Peyer's patch (tissue), 4 donors: ENCODE measurements around the gene KRTAP24-1. TPM values are rescaled to one million over a fixed set of nuclear protein-coding genes. Genes with fewer than 3 reads are reported as not detected.

ENCODE experiments used
- DNase-seq, 3 donors: peaks; one replicate each; pipeline ENCODE4 v3.0.0-alpha.2; 2017 to 2019
- H3K27ac ChIP-seq, 4 donors: fragments of 200-600 bp; sonication (generic); one replicate each; pipeline ENCODE4 v1.5.1; 2016 to 2019
- H3K27me3 ChIP-seq, 2 donors: fragments of 200-600 bp; sonication (generic); one replicate each; pipeline ENCODE4 v1.5.1; 2019
- H3K36me3 ChIP-seq, 3 donors: fragments of 200-600 bp; sonication (generic); one replicate each; pipeline ENCODE4 v1.5.1; 2016 to 2019
- H3K4me1 ChIP-seq, 4 donors: fragments of 200-600 bp; sonication (generic); one replicate each; pipeline ENCODE4 v1.5.1; 2016 to 2019
- H3K4me3 ChIP-seq, 4 donors: fragments of 200-600 bp; sonication (generic); 1 replicate in 3 of 4; 2 replicates in 1 of 4; pipeline ENCODE4 v1.5.1; 2016 to 2019; ENCODE audit warnings: mild to moderate bottlenecking in 1 of 4
- H3K9me3 ChIP-seq, 4 donors: fragments of 200-600 bp; sonication (generic); one replicate each; pipeline ENCODE4 v1.5.1; 2016 to 2019; ENCODE audit warnings: mild to moderate bottlenecking in 1 of 4
- CTCF ChIP-seq, 6 experiments: fragments of 450-650 bp in 4 of 6; fragments of 200-600 bp in 2 of 6; sonication (generic) in 1 of 6; IDR thresholded peaks; one replicate each; pipeline ENCODE4 v1.5.1; 2017 to 2019; ENCODE audit warnings: antibody characterized with exemption in 6 of 6, mild to moderate bottlenecking in 3 of 6, moderate library complexity in 1 of 6
- POLR2A ChIP-seq, 2 donors: fragments of 450-650 bp; IDR thresholded peaks; one replicate each; pipeline ENCODE4 v1.5.1; 2017; ENCODE audit warnings: antibody characterized with exemption in 2 of 2, mild to moderate bottlenecking in 2 of 2, moderate library complexity in 2 of 2
- total RNA-seq, 4 donors: library from RNA; depleted of rRNA; stranded (reverse); fragments of >200 nt; gene quantifications; one replicate each; pipeline ENCODE4 v1.1.0, GENCODE V29; 2016

Gene KRTAP24-1
- not detected for total RNA-seq

GRCh38 chr21:30282850-30283249 lies at the start of gene KRTAP24-1:
KRTAP24-1 (minus strand) TSS chr21:30282950; CDS start chr21:30282932, 18 bp downstream.
- TF ChIP-seq CTCF (IDR thresholded peaks at IDR 0.05), result no peak
- TF ChIP-seq POLR2A (IDR thresholded peaks at IDR 0.05), result no peak
- H3K27ac ChIP-seq, result no peak within 1 kb of the TSS
- H3K27me3 ChIP-seq, result no peaks in the 10 kb centered on the region
- no peaks in the 10 kb centered on the region for H3K9me3 ChIP-seq
- no peaks in the 10 kb centered on the region for H3K36me3 ChIP-seq
- H3K4me3 ChIP-seq, result no peak within 1 kb of the TSS
- no peak for DNase-seq
- H3K4me1 ChIP-seq, result no peaks in the 10 kb centered on the region

- Histone ChIP-seq H3K4me3 (no peak overlapping the region), H3K27me3 (no peaks in the 10 kb centered on the region), H3K36me3 (no peaks in the 10 kb centered on the region), H3K4me1 (no peaks in the 10 kb centered on the region), H3K9me3 (no peaks in the 10 kb centered on the region), H3K27ac (no peak overlapping the region)
- TF ChIP-seq CTCF (IDR thresholded peaks at IDR 0.05) (no peak), POLR2A (IDR thresholded peaks at IDR 0.05) (no peak)
- no peak for DNase-seq
Observed at GRCh38 chr21:30329203-30329875, 46.6 kb upstream of the KRTAP24-1 start.

GRCh38 chr21:30326390-30326789 lies 43.6 kb upstream of the KRTAP24-1 start:
- Histone ChIP-seq H3K27me3 (no peaks in the 10 kb centered on the region), H3K27ac (no peak overlapping the region), H3K9me3 (no peaks in the 10 kb centered on the region), H3K4me3 (no peak overlapping the region), H3K4me1 (no peaks in the 10 kb centered on the region), H3K36me3 (no peaks in the 10 kb centered on the region)
- TF ChIP-seq CTCF (IDR thresholded peaks at IDR 0.05) (no peak), POLR2A (IDR thresholded peaks at IDR 0.05) (no peak)
- DNase-seq, result no peak

- no peak for TF ChIP-seq POLR2A (IDR thresholded peaks at IDR 0.05)
- no peak for TF ChIP-seq CTCF (IDR thresholded peaks at IDR 0.05)
- Histone ChIP-seq H3K4me3 (no peak within 1 kb of the TSS), H3K27ac (no peak within 1 kb of the TSS)
Observed at GRCh38 chr21:30320215-30320614, 37.5 kb upstream of the KRTAP24-1 start, which contains the start of gene KRTAP26-1. KRTAP26-1 (minus strand) TSS chr21:30320315; CDS start chr21:30320035, 280 bp downstream.

GRCh38 chr21:30315701-30316100 lies 33.0 kb upstream of the KRTAP24-1 start:
- H3K27ac ChIP-seq, result no peak overlapping the region
- no peak for DNase-seq
- no peaks in the 10 kb centered on the region for H3K4me1 ChIP-seq
- H3K9me3 ChIP-seq, result no peaks in the 10 kb centered on the region
- TF ChIP-seq POLR2A (IDR thresholded peaks at IDR 0.05) (no peak), CTCF (IDR thresholded peaks at IDR 0.05) (no peak)
- no peak overlapping the region for H3K4me3 ChIP-seq
- no peaks in the 10 kb centered on the region for H3K36me3 ChIP-seq
- no peaks in the 10 kb centered on the region for H3K27me3 ChIP-seq

More at GRCh38 chr21:30320215-30320614, 37.5 kb upstream of the KRTAP24-1 start, which contains the start of gene KRTAP26-1:
- no peaks in the 10 kb centered on the region for H3K27me3 ChIP-seq
- no peaks in the 10 kb centered on the region for H3K4me1 ChIP-seq
- H3K9me3 ChIP-seq, result no peaks in the 10 kb centered on the region
- H3K36me3 ChIP-seq, result no peaks in the 10 kb centered on the region
- DNase-seq, result no peak
